Small intestine (tissue), 7 donors: ENCODE data around the gene MDK. TPM values are rescaled to one million over a fixed set of nuclear protein-coding genes. Genes with fewer than 3 reads are reported as not detected.
A peak's percentile ranks its signal among the peaks of the same experiment; 100 is the strongest.

Experiments used
- DNase-seq, 2 donors: peaks; one replicate each; pipeline versions ENCODE4 v3.0.0 to v3.0.0-alpha.2; 2013
- FAIRE-seq: peaks from 2 replicates; lab custom pipeline; 2012; peaks lifted over from hg19 to GRCh38; lab: Jason Lieb, UNC
- H3K27ac ChIP-seq, 3 donors: one replicate each; pipeline ENCODE4 v1.5.1; 2013; ENCODE audit warnings: low read length in 2 of 3, mild to moderate bottlenecking in 2 of 3, control low read depth in 1 of 3, inconsistent platforms in 1 of 3, low read depth in 1 of 3, moderate library complexity in 1 of 3
- H3K27me3 ChIP-seq, 3 donors: one replicate each; pipeline ENCODE4 v1.6.1; 2013; ENCODE audit warnings: low read length in 3 of 3, inconsistent platforms in 1 of 3; ENCODE audit not compliant: control insufficient read depth in 3 of 3, insufficient read depth in 3 of 3
- H3K36me3 ChIP-seq, 3 donors: one replicate each; pipeline ENCODE4 v1.6.1; 2013; ENCODE audit warnings: low read length in 3 of 3, inconsistent platforms in 1 of 3, low read depth in 1 of 3, mild to moderate bottlenecking in 1 of 3, moderate library complexity in 1 of 3; ENCODE audit not compliant: control insufficient read depth in 3 of 3, insufficient read depth in 2 of 3
- H3K4me1 ChIP-seq, 3 donors: one replicate each; pipeline ENCODE4 v1.6.1; 2013; ENCODE audit warnings: low read length in 2 of 3, inconsistent platforms in 1 of 3, low read depth in 1 of 3, mild to moderate bottlenecking in 1 of 3, moderate library complexity in 1 of 3; ENCODE audit not compliant: control insufficient read depth in 3 of 3, insufficient read depth in 2 of 3
- H3K4me3 ChIP-seq, 3 donors: one replicate each; pipeline ENCODE4 v1.5.1; 2013; ENCODE audit warnings: low read length in 3 of 3, control low read depth in 1 of 3, inconsistent platforms in 1 of 3, low read depth in 1 of 3, mild to moderate bottlenecking in 1 of 3, moderate library complexity in 1 of 3
- H3K9me3 ChIP-seq, 2 donors: one replicate each; pipeline ENCODE4 v1.6.1; 2013; ENCODE audit warnings: low read depth in 1 of 2, low read length in 1 of 2; ENCODE audit not compliant: control insufficient read depth in 2 of 2, insufficient read depth in 1 of 2
- WGBS, 3 donors: extraction: QIAGEN DNeasy Blood & Tissue Kit; methylation state at CpG; one replicate each; pipeline ENCODE4 v1.1.7; 2013; 5-methylcytosine and 5-hydroxymethylcytosine counted together
- polyA plus RNA-seq, 4 donors: library from polyadenylated mRNA; stranded (reverse) in 3 of 4; unstranded in 1 of 4; fragments of 200-250 nt in 3 of 4; fragments of 120-200 nt in 1 of 4; gene quantifications; one replicate each; pipeline versions ENCODE4 v1.2.1 to v1.2.3, GENCODE V29; 2013
- donor health status: healthy with polysubstance abuse.
- donor health status: control.
- donor health status: control.
- donor health status: Bipolar disorder and iron deficiency.
- donor health status: healthy.

The MDK gene
- polyA plus RNA-seq, 4 donors = 179 to 356 (median 226) TPM

DNA sequence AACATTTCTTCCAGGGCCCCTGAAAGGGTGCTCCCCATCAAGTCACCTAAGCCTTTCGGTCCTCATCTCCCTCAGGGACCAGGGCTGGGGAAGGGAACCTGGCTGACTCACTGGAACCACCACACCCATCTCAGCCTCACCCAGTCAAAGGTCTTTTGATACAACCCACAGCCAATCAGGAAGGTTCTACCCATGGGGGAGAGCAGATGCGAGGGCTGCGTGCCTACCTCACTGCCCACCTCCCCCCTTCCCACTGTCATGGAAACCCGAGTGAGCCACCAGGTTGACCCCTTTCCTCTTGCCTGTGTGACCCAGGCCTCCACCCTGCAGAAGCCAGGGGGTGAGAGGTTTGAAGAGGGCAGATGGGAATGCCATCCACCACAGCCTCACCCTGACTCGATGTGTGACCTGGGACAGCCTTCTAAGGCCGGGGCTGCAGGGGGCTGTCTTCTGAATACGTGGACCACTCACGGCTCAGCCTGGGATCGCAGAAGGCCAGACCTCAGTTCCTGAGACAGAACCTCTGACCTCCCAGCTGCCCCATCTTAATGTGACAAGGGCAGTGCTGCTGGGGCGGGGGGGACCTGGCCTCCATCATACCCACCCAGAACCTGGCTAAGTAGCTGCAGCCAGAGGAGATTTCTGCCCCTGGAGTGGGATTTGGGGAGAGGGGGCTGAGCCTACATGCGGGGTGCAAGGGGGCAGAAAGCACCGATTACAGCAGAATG, 2.7 kb downstream of the MDK start:
- FAIRE-seq (no peak), DNase-seq (peak; percentile 85 to 96)
- Histone ChIP-seq H3K27me3 (peaks cover 0 to 19% (median 14%) of the 10 kb centered on the region in 3 donors), H3K4me3 (no peak overlapping the region), H3K36me3 (peaks cover 0 to 17% (median 0%) of the 10 kb centered on the region in 3 donors), H3K27ac (peak overlapping the region; percentile 28 to 95 (median 36)), H3K4me1 (peaks cover 0 to 40% (median 2%) of the 10 kb centered on the region in 3 donors), H3K9me3 (no peaks in the 10 kb centered on the region)
- 31 to 73% (median 53%) methylated on average over 12 of the region's 12 CpGs for WGBS, 3 donors

DNA sequence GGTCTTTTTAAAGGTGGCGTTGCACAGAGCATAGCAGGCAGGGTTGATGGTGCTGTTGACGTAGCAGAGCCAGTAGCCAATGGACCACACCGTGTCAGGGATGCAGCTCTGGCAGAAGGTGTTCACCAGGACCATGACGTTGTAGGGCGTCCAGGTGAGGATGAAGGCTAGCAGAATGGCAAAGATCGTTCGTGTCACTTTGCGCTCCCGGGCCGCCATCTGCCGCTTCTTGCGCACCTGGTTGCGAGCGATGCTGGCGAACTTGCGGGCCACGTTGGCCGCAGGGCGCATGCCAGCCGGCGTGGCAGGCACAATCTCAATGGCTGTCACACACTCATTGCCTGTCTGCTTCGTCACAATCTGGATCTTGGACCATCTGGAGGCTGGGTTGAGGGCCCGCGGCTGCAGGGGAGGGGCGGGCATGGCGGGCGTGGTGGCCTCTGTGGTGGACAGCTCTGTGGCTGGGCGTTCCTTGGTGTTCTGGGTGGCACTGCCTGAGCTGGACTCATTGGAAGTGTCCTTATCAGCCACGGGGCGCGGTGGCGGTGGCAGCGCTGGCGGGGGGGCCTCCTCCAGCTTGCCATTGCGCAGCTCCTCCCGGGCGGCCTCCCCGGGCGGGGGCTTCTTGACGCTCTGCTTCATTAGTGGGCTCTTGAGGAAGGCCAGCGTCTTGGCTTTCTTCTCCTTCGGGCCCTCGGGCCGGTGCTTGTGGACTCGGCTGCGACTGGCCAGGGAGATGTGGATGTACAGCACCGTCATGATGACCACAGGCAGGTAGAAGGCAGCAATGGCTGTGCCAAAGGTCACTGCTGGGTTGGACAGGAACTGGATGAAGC, 3.9 kb downstream of the MDK start:
- Histone ChIP-seq H3K27me3 (peaks cover 3 to 32% (median 22%) of the 10 kb centered on the region in 3 donors), H3K9me3 (no peaks in the 10 kb centered on the region), H3K36me3 (peaks cover 0 to 15% (median 0%) of the 10 kb centered on the region in 3 donors), H3K4me3 (no peak overlapping the region), H3K27ac (no peak overlapping the region), H3K4me1 (peaks cover 2 to 50% (median 3%) of the 10 kb centered on the region in 3 donors)
- FAIRE-seq (no peak), DNase-seq (no peak)
- whole genome bisulfite sequencing, 3 donors = 92 to 95% (median 93%) methylated on average over 45 to 47 of the region's 47 CpGs

DNA sequence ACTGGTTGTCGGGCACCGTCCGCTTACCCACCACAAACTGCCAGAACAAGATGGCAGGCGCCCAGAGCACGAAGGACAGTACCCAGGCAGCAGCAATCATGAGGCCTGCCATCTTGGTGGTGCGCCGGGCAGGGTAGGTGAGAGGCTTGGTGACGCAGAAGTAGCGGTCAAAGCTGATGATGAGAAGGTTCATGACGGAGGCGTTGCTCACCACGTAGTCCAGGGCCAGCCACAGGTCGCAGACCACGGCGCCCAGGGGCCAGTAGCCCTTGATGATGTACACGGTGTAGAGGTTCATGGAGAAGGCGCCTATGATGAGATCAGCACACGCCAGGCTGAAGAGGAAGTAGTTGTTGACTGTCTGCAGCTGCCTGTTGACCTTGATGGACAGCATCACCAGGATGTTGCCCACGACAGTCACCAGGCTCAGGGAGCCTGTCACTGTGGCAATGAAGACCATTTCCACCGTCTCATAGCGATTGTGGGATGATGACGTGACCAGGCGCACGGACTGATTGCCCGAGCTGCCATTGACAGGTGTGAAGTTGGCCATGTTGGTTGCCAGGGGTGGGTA, 4.6 kb downstream of the MDK start:
- H3K9me3 ChIP-seq = no peaks in the 10 kb centered on the region
- no peak overlapping the region for H3K27ac ChIP-seq
- no peak for DNase-seq
- peaks cover 2 to 55% (median 3%) of the 10 kb centered on the region in 3 donors for H3K4me1 ChIP-seq
- 93 to 96% (median 95%) methylated on average over 25 of the region's 25 CpGs for WGBS, 3 donors
- FAIRE-seq = no peak
- H3K4me3 ChIP-seq = no peak overlapping the region
- H3K36me3 ChIP-seq = peaks cover 0 to 15% (median 0%) of the 10 kb centered on the region in 3 donors
- H3K27me3 ChIP-seq = peaks cover 3 to 39% (median 27%) of the 10 kb centered on the region in 3 donors

DNA sequence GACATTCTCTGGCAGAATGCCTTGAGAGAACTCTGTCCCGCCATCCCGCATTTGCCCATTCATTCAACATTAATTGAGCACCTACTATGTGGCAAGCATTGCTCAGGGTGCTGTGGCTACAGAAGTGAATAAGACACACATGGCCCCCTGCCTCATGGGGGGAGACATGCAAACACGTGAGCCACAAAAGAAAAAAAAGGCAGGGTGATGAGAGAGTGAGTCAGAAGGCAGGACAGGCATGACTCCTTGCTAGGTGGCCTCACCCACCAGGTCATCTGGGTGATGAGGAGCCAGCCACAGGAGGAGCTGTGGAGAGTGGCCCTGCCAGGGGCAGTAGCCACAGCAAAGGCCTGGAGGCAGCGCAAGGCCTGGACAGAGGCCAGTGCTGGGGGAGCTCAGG, 5.2 kb downstream of the MDK start:
- H3K36me3 ChIP-seq = peaks cover 0 to 15% (median 0%) of the 10 kb centered on the region in 3 donors
- no peak overlapping the region for H3K27ac ChIP-seq
- peaks cover 3 to 42% (median 27%) of the 10 kb centered on the region in 3 donors for H3K27me3 ChIP-seq
- peaks cover 2 to 55% (median 3%) of the 10 kb centered on the region in 3 donors for H3K4me1 ChIP-seq
- 84 to 88% (median 85%) methylated on average over 4 of the region's 4 CpGs for WGBS, 3 donors
- no peak for DNase-seq
- no peak for FAIRE-seq
- no peak overlapping the region for H3K4me3 ChIP-seq
- no peaks in the 10 kb centered on the region for H3K9me3 ChIP-seq

DNA sequence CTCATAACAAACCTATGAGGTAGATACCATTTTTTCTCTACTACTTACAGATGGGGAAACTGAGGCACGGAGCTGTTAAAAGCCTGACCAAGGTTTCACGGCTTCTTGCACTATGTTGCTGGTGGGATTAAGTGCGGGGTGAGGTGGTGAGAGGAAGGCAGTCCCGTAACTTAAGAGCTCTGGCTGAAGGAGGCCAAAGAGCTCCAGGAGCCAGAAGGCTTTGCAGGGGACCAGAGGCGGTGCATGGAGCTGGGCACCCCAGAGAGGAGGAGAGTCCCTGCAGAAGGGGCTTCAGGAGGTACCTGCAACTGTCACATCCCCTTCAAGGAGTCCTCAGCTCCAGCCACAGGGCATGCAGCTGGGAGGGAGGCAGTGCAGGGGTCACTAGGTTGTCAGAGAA, 6.0 kb downstream of the MDK start:
- 75 to 80% (median 79%) methylated on average over 5 of the region's 5 CpGs for WGBS, 3 donors
- no peaks in the 10 kb centered on the region for H3K9me3 ChIP-seq
- DNase-seq = no peak
- FAIRE-seq = no peak
- no peak overlapping the region for H3K27ac ChIP-seq
- H3K36me3 ChIP-seq = peaks cover 0 to 15% (median 0%) of the 10 kb centered on the region in 3 donors
- H3K27me3 ChIP-seq = peaks cover 3 to 42% (median 27%) of the 10 kb centered on the region in 3 donors
- peaks cover 3 to 55% (median 3%) of the 10 kb centered on the region in 3 donors for H3K4me1 ChIP-seq
- H3K4me3 ChIP-seq = no peak overlapping the region

DNA sequence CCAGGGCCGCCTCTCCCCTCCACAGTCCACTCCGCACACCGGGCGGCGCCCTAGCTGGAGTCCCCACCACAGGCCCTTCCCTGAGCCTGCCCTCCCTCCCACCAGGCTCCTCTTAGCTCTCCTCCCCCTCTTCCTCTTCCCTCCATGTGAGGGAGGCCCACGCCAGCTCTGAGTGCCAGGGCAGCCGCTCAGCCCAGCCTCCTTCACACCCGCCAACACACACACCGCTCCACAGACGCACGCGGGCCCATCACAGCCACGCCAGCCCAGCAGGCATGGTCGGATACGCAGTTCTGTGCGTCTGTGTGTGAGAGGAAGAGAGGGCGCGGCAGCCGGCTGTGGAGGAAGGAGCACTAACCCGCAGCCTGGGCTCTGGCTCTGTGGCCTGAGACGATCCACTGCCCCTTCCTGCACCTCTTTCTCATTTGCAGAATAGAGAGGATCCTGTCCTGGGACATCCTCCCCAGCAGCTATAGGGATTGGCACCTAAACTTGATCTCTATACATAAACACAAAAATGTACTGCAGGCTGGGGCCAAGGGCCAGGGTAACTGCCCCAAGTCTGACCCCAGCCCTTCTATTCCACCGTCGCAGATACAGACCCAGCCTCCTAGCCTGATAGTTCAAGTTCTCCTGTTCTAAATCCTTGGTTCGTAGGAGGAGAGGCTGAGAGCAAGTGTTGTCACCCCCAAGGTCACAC, 6.6 kb downstream of the MDK start:
- no peak for FAIRE-seq
- no peak overlapping the region for H3K4me3 ChIP-seq
- peaks cover 3 to 48% (median 6%) of the 10 kb centered on the region in 3 donors for H3K4me1 ChIP-seq

DNA sequence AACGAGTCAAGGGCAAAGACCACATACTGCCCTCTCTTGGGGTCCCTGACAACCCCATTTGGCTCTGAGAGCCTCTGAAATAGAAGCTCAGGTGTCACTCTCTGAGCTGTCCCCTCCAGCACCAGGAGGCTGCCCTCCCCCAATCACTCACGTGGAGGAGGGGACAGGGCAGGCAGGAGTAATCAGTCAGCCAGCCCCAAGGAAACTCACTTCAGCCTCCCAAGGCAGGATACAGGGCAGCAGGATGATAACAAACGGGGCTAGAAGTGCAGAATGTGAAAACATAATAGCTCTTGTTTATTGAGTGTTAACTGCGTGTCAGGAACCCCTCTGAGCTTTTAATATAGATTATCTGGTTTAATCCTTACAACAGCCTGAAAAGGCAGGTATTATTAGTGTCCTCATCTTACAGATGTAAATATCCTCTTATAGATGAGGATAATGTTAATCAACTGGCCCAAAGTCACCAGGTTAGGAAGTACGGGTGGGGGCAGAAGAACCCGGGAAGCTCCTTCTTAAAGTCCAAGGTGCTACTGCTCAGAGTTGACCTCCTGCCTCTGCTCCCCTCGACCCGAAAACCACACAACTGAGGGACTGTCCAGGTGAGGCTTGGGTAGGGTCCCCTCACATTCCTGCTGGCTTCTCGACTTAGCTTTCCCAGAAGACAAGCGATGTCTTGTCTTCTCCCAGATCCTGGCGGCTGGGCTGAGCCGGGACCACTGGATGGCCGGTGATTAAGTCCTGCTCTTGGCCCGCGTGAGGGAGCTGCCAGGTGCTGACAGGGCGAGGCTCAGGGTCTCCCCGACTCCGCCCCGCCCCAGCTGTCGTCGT, 7.4 kb downstream of the MDK start:
- Histone ChIP-seq H3K9me3 (no peaks in the 10 kb centered on the region), H3K4me1 (peaks cover 3 to 46% (median 6%) of the 10 kb centered on the region in 3 donors), H3K27me3 (peaks cover 3 to 46% (median 27%) of the 10 kb centered on the region in 3 donors), H3K4me3 (peak overlapping the region in 1 of 3 donors; percentile 48), H3K36me3 (peaks cover 0 to 10% (median 0%) of the 10 kb centered on the region in 3 donors), H3K27ac (no peak overlapping the region)
- no peak for FAIRE-seq
- peak in 1 of 2 donors; percentile 30 for DNase-seq
- 5 to 10% (median 7%) methylated on average over 21 of the region's 21 CpGs for WGBS, 3 donors

More for the DNA sequence above, 6.6 kb downstream of the MDK start:
- Histone ChIP-seq H3K27me3 (peaks cover 3 to 42% (median 27%) of the 10 kb centered on the region in 3 donors), H3K36me3 (peaks cover 0 to 15% (median 0%) of the 10 kb centered on the region in 3 donors), H3K27ac (no peak overlapping the region), H3K9me3 (no peaks in the 10 kb centered on the region)
- WGBS, 3 donors = 12 to 20% (median 13%) methylated on average over 23 to 24 of the region's 24 CpGs
- DNase-seq = peak in 1 of 2 donors; percentile 33
